Measurements from ENCODE around the gene GTF3A.
A peak's percentile ranks its signal among the peaks of the same experiment; 100 is the strongest.

Gene GTF3A

GRCh38 chr13:27427641-27428040, 3.2 kb downstream of the GTF3A start:
- Histone ChIP-seq H3K4me3 (ENCODE audit: low read depth, low read length) (no peak overlapping the region), H3K4me1 (ENCODE audit: control insufficient read depth, insufficient read depth, low read length) (no peaks in the 10 kb centered on the region), H3K27ac (ENCODE audit: extremely low read depth, low read depth, low read length) (no peak overlapping the region), H3K9me3 (ENCODE audit: control insufficient read depth, insufficient read depth, low read depth, low read length) (no peaks in the 10 kb centered on the region), H3K36me3 (ENCODE audit: control insufficient read depth in 2 of 2, insufficient read depth in 1 of 2, low read length in 2 of 2) (peaks cover 19 to 58% of the 10 kb centered on the region in 2 experiments)
- TF ChIP-seq REST (tag by site-specific recombination; IDR thresholded peaks at IDR 0.05) (0 out of 2 replicates have a peak, but pooled peaks have one; percentile 15), ZNF26 (tag by site-specific recombination; IDR thresholded peaks at IDR 0.05) (no peak)
- ChIA-PET CTCF (interaction anchor here (0.7 kb wide), 1 partner anchor 66 kb away, joined by 3 read pairs; no protein-coding TSS in a partner anchor), POLR2A (interaction anchor here (1.0 kb wide), 1 partner anchor 22 kb away, joined by 3 read pairs; the partner anchor contains the start of gene MTIF3)

DNA sequence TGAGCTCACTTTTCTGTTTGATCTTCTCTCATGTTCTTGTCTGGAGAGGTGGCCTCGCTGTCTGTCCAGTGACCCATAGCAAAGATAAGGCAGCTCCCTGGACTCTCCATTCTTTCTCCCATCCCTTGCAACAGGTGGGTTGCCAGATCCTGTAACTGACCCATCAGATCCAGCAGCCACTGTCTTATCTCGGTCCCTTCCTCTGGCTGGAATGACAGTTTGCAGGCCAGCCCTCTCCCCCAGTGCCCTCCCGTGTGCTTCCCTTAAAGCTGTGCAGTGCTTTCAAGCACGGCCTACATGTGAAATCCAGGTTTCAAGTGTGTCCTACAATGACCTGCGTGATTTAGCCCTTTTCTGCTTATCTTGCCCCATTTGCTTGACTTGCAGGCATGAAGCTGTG, 3.7 kb downstream of the GTF3A start:
- TF ChIP-seq, protein P1, sequence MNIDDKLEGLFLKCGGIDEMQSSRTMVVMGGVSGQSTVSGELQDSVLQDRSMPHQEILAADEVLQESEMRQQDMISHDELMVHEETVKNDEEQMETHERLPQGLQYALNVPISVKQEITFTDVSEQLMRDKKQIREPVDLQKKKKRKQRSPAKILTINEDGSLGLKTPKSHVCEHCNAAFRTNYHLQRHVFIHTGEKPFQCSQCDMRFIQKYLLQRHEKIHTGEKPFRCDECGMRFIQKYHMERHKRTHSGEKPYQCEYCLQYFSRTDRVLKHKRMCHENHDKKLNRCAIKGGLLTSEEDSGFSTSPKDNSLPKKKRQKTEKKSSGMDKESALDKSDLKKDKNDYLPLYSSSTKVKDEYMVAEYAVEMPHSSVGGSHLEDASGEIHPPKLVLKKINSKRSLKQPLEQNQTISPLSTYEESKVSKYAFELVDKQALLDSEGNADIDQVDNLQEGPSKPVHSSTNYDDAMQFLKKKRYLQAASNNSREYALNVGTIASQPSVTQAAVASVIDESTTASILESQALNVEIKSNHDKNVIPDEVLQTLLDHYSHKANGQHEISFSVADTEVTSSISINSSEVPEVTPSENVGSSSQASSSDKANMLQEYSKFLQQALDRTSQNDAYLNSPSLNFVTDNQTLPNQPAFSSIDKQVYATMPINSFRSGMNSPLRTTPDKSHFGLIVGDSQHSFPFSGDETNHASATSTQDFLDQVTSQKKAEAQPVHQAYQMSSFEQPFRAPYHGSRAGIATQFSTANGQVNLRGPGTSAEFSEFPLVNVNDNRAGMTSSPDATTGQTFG (tag by site-specific recombination; IDR thresholded peaks at IDR 0.05; ENCODE audit: borderline replicate concordance), result no peak
- TF ChIP-seq ZBTB10 (tag by site-specific recombination; IDR thresholded peaks at IDR 0.05) (no peak), ZNF133 (tag by site-specific recombination; IDR thresholded peaks at IDR 0.05) (no peak), BCL6B (tag by site-specific recombination; IDR thresholded peaks at IDR 0.05) (no peak), SCRT2 (tag by site-specific recombination; IDR thresholded peaks at IDR 0.05) (peak; percentile 79), SCRT1 (tag by site-specific recombination; IDR thresholded peaks at IDR 0.05; ENCODE audit: borderline replicate concordance) (peak; percentile 63; the same call in 1 of the 2 replicates), ZNF664 (tag by site-specific recombination; IDR thresholded peaks at IDR 0.05) (no peak), ZNF791 (tag by site-specific recombination; IDR thresholded peaks at IDR 0.05) (no peak)
- H3K9me3 ChIP-seq (ENCODE audit: control insufficient read depth, insufficient read depth, low read depth, low read length), result no peaks in the 10 kb centered on the region
- H3K4me3 ChIP-seq (ENCODE audit: low read depth, low read length), result no peak overlapping the region
- ChIA-PET CTCF (interaction anchor here (0.7 kb wide), 1 partner anchor 66 kb away, joined by 3 read pairs; no protein-coding TSS in a partner anchor), POLR2A (no interaction called here)
- peaks cover 19 to 63% of the 10 kb centered on the region in 2 experiments for H3K36me3 ChIP-seq (ENCODE audit: control insufficient read depth in 2 of 2, insufficient read depth in 1 of 2, low read length in 2 of 2)
- no peaks in the 10 kb centered on the region for H3K4me1 ChIP-seq (ENCODE audit: control insufficient read depth, insufficient read depth, low read length)
- no peak overlapping the region for H3K27ac ChIP-seq (ENCODE audit: extremely low read depth, low read depth, low read length)
